Heart left ventricle (tissue), 13 donors: Measurements from ENCODE around the gene BCR.

Experiments
- CTCF ChIP-seq, 12 donors: fragments of 200-600 bp; sonication (generic) in 4 of 12; IDR thresholded peaks; one replicate each; pipeline versions ENCODE4 v1.5.0 to v1.8.0; 2018 to 2022; ENCODE audit warnings: antibody characterized with exemption in 12 of 12, mild to moderate bottlenecking in 5 of 12
- POLR2A ChIP-seq, 2 donors: fragments of 450-650 bp; IDR thresholded peaks; one replicate each; pipeline ENCODE4 v1.6.1; 2017; ENCODE audit warnings: antibody characterized with exemption in 2 of 2, mild to moderate bottlenecking in 2 of 2, moderate library complexity in 2 of 2
- donor health status: ischemic (EF 13 %, LVEDD 7.1; RV severe dilation, severe dysfunction).
- donor health status: DM: no; HTN: yes; CAD: no.
- donor health status: DM: no; HTN: no; CAD: no.
- donor health status: ischemic (EF 25% LVEDD 6.9; RV normal size, moderate dysfunction).
- donor health status: ischemic (EF 25% LVEDD 5.7; RV mildly dilated, moderate dysfunction).
- donor health status: ischemic (EF 35%, LVEDD 5.7; RV mildly dilated, moderate dysfunction).
- donor health status: nonischemic (EF 11% LVEDD 7.7; RV severe dilation, severe dysfunction).
- donor health status: DM: yes; HTN: yes; CAD: no.
- donor health status: PGD.
- donor health status: ischemic (EF 29% LVEDD 5.4; RV normal size, mild dysfunction).
- donor health status: nonischemic (EF 23%, LVEDD 6.1; RV moderate dilation, normal function).

- TF ChIP-seq CTCF (IDR thresholded peaks at IDR 0.05) (no peak), POLR2A (IDR thresholded peaks at IDR 0.05) (no peak)
Observed at GRCh38 chr22:23237201-23237798, 57.0 kb downstream of the BCR start.
